Gastrocnemius medialis (tissue), 4 donors: ENCODE results near the gene MAD2L2.

ENCODE experiments used
- CTCF ChIP-seq, 5 experiments: fragments of 450-650 bp in 3 of 5; fragments of 200-600 bp in 2 of 5; sonication (generic) in 2 of 5; IDR thresholded peaks in 4 of 5; conservative IDR thresholded peaks in 1 of 5; 1 replicate in 4 of 5; 2 replicates in 1 of 5; pipeline ENCODE4 v1.5.1; 2016 to 2019; ENCODE audit warnings: antibody characterized with exemption in 5 of 5, mild to moderate bottlenecking in 3 of 5, moderate library complexity in 3 of 5
- POLR2A ChIP-seq, 2 donors: fragments of 450-650 bp; IDR thresholded peaks; one replicate each; pipeline ENCODE4 v1.6.1; 2017; ENCODE audit warnings: antibody characterized with exemption in 2 of 2, mild to moderate bottlenecking in 2 of 2, moderate library complexity in 2 of 2

GRCh38 chr1:11678442-11678841, 2.5 kb downstream of the MAD2L2 start:
- TF ChIP-seq CTCF (IDR thresholded peaks at IDR 0.05 in 4 of 5, conservative IDR thresholded peaks at IDR 0.05 in 1 of 5) (no peak), POLR2A (IDR thresholded peaks at IDR 0.05) (no peak)
